GM12878 (cell line): ENCODE data around the gene KASH5. TPM values are rescaled to one million over a fixed set of nuclear protein-coding genes. Genes with fewer than 3 reads are reported as not detected.
A peak's percentile ranks its signal among the peaks of the same experiment; 100 is the strongest.

Experiments
- BCL3 ChIP-seq: IDR thresholded peaks from 2 replicates; pipeline ENCODE4 v1.6.1; 2011; ENCODE audit warnings: borderline replicate concordance, low read depth, mild to moderate bottlenecking, moderate library complexity, low read length; ENCODE audit not compliant: insufficient read depth, poor library complexity, severe bottlenecking
- CHD1 ChIP-seq: IDR thresholded peaks from 2 replicates; pipeline ENCODE4 v1.6.1; 2012; ENCODE audit warnings: low read depth, low read length, improper control_type of control experiment
- CHD2 ChIP-seq: IDR thresholded peaks from 2 replicates; pipeline ENCODE4 v1.6.1; 2011; ENCODE audit warnings: low read depth, low read length, improper control_type of control experiment, borderline replicate concordance
- EED ChIP-seq: sonication (generic); IDR thresholded peaks from 2 replicates; pipeline ENCODE4 v1.6.1; 2016; ENCODE audit warnings: antibody characterized with exemption, low read depth
- ETV6 ChIP-seq, 2 experiments: fragments of 450-650 bp in 1 of 2; IDR thresholded peaks in 1 of 2; conservative IDR thresholded peaks in 1 of 2; 2 replicates each; pipeline ENCODE4 v1.6.1; 2014; ENCODE audit warnings: antibody characterized with exemption in 1 of 2, borderline replicate concordance in 1 of 2, low read depth in 1 of 2, mild to moderate bottlenecking in 1 of 2, moderate library complexity in 1 of 2
- JUND ChIP-seq: IDR thresholded peaks from 2 replicates; pipeline ENCODE4 v1.6.1; 2012; ENCODE audit warnings: low read depth, mild to moderate bottlenecking, low read length, improper control_type of control experiment, moderate library complexity
- KLF5 ChIP-seq: fragments of 450-650 bp; IDR thresholded peaks from 2 replicates; pipeline ENCODE4 v1.6.1; 2014; ENCODE audit warnings: mild to moderate bottlenecking; ENCODE audit not compliant: partially characterized antibody
- MAX ChIP-seq: IDR thresholded peaks from 2 replicates; pipeline ENCODE4 v1.6.1; 2012; ENCODE audit warnings: low read depth, low read length, improper control_type of control experiment
- NFYB ChIP-seq: IDR thresholded peaks from 2 replicates; pipeline ENCODE4 v1.6.1; 2011; ENCODE audit warnings: low read depth, mild to moderate bottlenecking, low read length, improper control_type of control experiment, moderate library complexity; ENCODE audit not compliant: insufficient read depth
- NR2C2 ChIP-seq: IDR thresholded peaks from 2 replicates; pipeline ENCODE4 v1.6.1; 2011; ENCODE audit warnings: borderline replicate concordance, low read depth; ENCODE audit not compliant: control insufficient read depth, insufficient read length
- RAD21 ChIP-seq: IDR thresholded peaks from 2 replicates; pipeline ENCODE4 v1.6.1; 2011; ENCODE audit warnings: mild to moderate bottlenecking, low read depth, low read length, moderate library complexity; ENCODE audit not compliant: insufficient read depth
- SMARCA5 ChIP-seq: fragments of 450-650 bp; IDR thresholded peaks from 2 replicates; pipeline ENCODE4 v1.6.1; 2017; ENCODE audit warnings: mild to moderate bottlenecking
- SP1 ChIP-seq: IDR thresholded peaks from one replicate; pipeline ENCODE4 v1.6.1; 2011; ENCODE audit warnings: low read depth, low read length
- SREBF2 ChIP-seq: IDR thresholded peaks from 2 replicates; pipeline ENCODE4 v1.6.1; 2012; ENCODE audit warnings: mild to moderate bottlenecking, low read length
- SRF ChIP-seq, 2 experiments: IDR thresholded peaks; 2 replicates each; pipeline ENCODE4 v1.6.1; 2011; ENCODE audit warnings: low read depth in 2 of 2, low read length in 2 of 2, mild to moderate bottlenecking in 1 of 2, moderate library complexity in 1 of 2
- USF2 ChIP-seq: IDR thresholded peaks from 2 replicates; pipeline ENCODE4 v1.6.1; 2011; ENCODE audit warnings: low read depth, low read length, improper control_type of control experiment, borderline replicate concordance
- WRNIP1 ChIP-seq: IDR thresholded peaks from 2 replicates; pipeline ENCODE4 v1.6.1; 2011; ENCODE audit warnings: low read depth, low read length, improper control_type of control experiment, borderline replicate concordance
- ZNF384 ChIP-seq: IDR thresholded peaks from 2 replicates; pipeline ENCODE4 v1.6.1; 2012; ENCODE audit warnings: low read depth, mild to moderate bottlenecking, low read length, improper control_type of control experiment, borderline replicate concordance
- polyA plus RNA-seq, 11 experiments: library from polyadenylated mRNA; depleted of rRNA in 4 of 11; unstranded in 6 of 11; stranded (reverse) in 5 of 11; fragments of >200 nt; fragmentation: Nextera tagmentation in 4 of 11; fragmentation: Illumina TruSeq in 1 of 11; extraction: Ambion mirVana in 4 of 11; extraction: Trizol in 1 of 11; gene quantifications; 1 replicate in 1 of 11; 2 replicates in 10 of 11; pipeline versions ENCODE4 v1.2.1 to v1.2.3, GENCODE V29; 2011 to 2016; ENCODE audit warnings: inconsistent platforms in 2 of 11, missing spikeins in 2 of 11, low read depth in 1 of 11
- total RNA-seq, 4 experiments: library from RNA; depleted of rRNA in 3 of 4; stranded (reverse); fragments of >200 nt in 3 of 4; fragmentation: Illumina TruSeq in 1 of 4; extraction: Trizol in 1 of 4; gene quantifications; 2 replicates each; pipeline versions ENCODE4 v1.2.1 to v1.2.3, GENCODE V29; 2013 to 2021
- TF ChIP-seq, protein P1 (sequence below): fragments of 450-650 bp; IDR thresholded peaks from 2 replicates; pipeline ENCODE4 v1.6.1; 2017; ENCODE audit warnings: mild to moderate bottlenecking, low read depth, inconsistent platforms; ENCODE audit not compliant: poor library complexity, severe bottlenecking
- TF ChIP-seq, protein P2 (sequence below): fragments of 450-650 bp; IDR thresholded peaks from 2 replicates; pipeline ENCODE4 v1.6.1; 2017; ENCODE audit warnings: mild to moderate bottlenecking, moderate library complexity

The KASH5 gene
- total and polyA plus RNA-seq, 10 of the 15 experiments (the other 5 are each of a cell fraction or from before 2014, with no cell fraction given) = 0.03 to 0.06 (median 0.05) TPM; not detected in 7

DNA sequence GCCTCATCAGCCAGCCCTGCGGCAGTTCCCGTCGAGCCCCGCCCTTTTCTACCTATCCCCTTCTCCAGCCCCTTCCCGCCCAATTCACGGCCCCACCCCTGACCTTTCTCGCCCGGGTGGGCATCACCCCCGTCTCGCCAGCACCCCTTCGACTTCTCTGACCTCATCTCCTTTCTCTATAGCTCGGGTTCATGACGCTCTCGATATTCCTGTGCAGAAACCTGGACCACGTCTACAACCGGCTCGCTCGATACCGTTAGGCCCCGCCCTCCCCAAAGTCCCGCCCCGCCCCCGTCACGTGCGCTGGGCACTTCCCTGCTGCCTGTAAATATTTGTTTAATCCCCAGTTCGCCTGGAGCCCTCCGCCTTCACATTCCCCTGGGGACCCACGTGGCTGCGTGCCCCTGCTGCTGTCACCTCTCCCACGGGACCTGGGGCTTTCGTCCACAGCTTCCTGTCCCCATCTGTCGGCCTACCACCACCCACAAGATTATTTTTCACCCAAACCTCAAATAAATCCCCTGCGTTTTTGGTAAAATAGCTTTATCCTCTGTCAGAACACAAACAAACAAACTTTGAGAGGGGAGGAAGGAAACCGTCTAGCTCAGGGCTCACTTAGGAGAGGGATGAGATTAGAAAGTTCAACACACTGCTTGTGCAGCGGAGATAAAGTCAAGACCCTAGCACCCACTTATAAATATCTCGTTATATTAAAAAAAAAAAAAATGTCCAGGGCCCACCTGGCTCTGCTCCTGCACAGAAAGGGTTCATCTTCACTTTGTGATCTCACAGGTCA is 47.8 kb upstream of the KASH5 start (continued):
- TF ChIP-seq ETV6 (conservative IDR thresholded peaks at IDR 0.05 in 1 of 2, IDR thresholded peaks at IDR 0.05 in 1 of 2; ENCODE audit: borderline replicate concordance in 1 of 2, low read depth in 1 of 2) = 0 out of 4 replicates have a peak, but pooled peaks of 1 of the 2 experiments have one; percentile 56
- no peak for TF ChIP-seq NR2C2
- TF ChIP-seq SP1 = peak; percentile 84
- TF ChIP-seq, protein P1, sequence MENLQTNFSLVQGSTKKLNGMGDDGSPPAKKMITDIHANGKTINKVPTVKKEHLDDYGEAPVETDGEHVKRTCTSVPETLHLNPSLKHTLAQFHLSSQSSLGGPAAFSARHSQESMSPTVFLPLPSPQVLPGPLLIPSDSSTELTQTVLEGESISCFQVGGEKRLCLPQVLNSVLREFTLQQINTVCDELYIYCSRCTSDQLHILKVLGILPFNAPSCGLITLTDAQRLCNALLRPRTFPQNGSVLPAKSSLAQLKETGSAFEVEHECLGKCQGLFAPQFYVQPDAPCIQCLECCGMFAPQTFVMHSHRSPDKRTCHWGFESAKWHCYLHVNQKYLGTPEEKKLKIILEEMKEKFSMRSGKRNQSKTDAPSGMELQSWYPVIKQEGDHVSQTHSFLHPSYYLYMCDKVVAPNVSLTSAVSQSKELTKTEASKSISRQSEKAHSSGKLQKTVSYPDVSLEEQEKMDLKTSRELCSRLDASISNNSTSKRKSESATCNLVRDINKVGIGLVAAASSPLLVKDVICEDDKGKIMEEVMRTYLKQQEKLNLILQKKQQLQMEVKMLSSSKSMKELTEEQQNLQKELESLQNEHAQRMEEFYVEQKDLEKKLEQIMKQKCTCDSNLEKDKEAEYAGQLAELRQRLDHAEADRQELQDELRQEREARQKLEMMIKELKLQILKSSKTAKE = peak; percentile 93
- no peak for TF ChIP-seq SREBF2
- no peak for TF ChIP-seq RAD21
- no peak for TF ChIP-seq SMARCA5
- TF ChIP-seq EED = peak; percentile 82
- TF ChIP-seq WRNIP1 = no peak
- peak; percentile 87 for TF ChIP-seq USF2
- TF ChIP-seq SRF (IDR thresholded peaks at IDR 0.05; ENCODE audit: low read depth in 2 of 2, low read length in 2 of 2) = no peak
- peak; percentile 64 for TF ChIP-seq KLF5
- TF ChIP-seq MAX = no peak; the same call in 1 of the 2 replicates
- TF ChIP-seq NFYB = no peak
- 0 out of 2 replicates have a peak, but pooled peaks have one; percentile 3 for TF ChIP-seq JUND
- TF ChIP-seq BCL3 = peak; percentile 71
- TF ChIP-seq CHD1 = no peak
- TF ChIP-seq, protein P2, sequence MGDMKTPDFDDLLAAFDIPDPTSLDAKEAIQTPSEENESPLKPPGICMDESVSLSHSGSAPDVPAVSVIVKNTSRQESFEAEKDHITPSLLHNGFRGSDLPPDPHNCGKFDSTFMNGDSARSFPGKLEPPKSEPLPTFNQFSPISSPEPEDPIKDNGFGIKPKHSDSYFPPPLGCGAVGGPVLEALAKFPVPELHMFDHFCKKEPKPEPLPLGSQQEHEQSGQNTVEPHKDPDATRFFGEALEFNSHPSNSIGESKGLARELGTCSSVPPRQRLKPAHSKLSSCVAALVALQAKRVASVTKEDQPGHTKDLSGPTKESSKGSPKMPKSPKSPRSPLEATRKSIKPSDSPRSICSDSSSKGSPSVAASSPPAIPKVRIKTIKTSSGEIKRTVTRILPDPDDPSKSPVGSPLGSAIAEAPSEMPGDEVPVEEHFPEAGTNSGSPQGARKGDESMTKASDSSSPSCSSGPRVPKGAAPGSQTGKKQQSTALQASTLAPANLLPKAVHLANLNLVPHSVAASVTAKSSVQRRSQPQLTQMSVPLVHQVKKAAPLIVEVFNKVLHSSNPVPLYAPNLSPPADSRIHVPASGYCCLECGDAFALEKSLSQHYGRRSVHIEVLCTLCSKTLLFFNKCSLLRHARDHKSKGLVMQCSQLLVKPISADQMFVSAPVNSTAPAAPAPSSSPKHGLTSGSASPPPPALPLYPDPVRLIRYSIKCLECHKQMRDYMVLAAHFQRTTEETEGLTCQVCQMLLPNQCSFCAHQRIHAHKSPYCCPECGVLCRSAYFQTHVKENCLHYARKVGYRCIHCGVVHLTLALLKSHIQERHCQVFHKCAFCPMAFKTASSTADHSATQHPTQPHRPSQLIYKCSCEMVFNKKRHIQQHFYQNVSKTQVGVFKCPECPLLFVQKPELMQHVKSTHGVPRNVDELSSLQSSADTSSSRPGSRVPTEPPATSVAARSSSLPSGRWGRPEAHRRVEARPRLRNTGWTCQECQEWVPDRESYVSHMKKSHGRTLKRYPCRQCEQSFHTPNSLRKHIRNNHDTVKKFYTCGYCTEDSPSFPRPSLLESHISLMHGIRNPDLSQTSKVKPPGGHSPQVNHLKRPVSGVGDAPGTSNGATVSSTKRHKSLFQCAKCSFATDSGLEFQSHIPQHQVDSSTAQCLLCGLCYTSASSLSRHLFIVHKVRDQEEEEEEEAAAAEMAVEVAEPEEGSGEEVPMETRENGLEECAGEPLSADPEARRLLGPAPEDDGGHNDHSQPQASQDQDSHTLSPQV = no peak
- peak; percentile 79 for TF ChIP-seq CHD2
- TF ChIP-seq ZNF384 = peak; percentile 57
